Testis (tissue), 3 donors: ENCODE measurements around the gene MT1X. TPM values are rescaled to one million over a fixed set of nuclear protein-coding genes. Genes with fewer than 3 reads are reported as not detected.

Experiments
- DNase-seq: peaks from one replicate; pipeline ENCODE4 v3.0.0-alpha.2; 2019
- H3K27ac ChIP-seq, 2 donors: fragments of 200-600 bp; sonication (generic); one replicate each; pipeline ENCODE4 v1.5.1; 2019
- H3K27me3 ChIP-seq: fragments of 200-600 bp; sonication (generic); one replicate; pipeline ENCODE4 v1.5.1; 2019
- H3K36me3 ChIP-seq: fragments of 200-600 bp; sonication (generic); one replicate; pipeline ENCODE4 v1.5.1; 2017; ENCODE audit warnings: low read depth; ENCODE audit errors: missing control alignments
- H3K4me1 ChIP-seq: fragments of 200-600 bp; sonication (generic); one replicate; pipeline ENCODE4 v1.5.1; 2019
- H3K4me3 ChIP-seq, 2 donors: fragments of 200-600 bp; sonication (generic); one replicate each; pipeline ENCODE4 v1.5.1; 2017 to 2019
- H3K9me3 ChIP-seq: fragments of 200-600 bp; sonication (generic); one replicate; pipeline ENCODE4 v1.5.1; 2017
- POLR2A ChIP-seq: fragments of 450-650 bp; IDR thresholded peaks from one replicate; pipeline ENCODE4 v1.6.1; 2017; ENCODE audit warnings: antibody characterized with exemption, mild to moderate bottlenecking, moderate library complexity
- WGBS, 2 donors: methylation state at CpG; one replicate each; pipeline ENCODE4 v1.1.5; 2018; 5-methylcytosine and 5-hydroxymethylcytosine counted together
- intact Hi-C: fragments of 100-400 bp; cut with DNase I; formaldehyde crosslinking; loops from one replicate; pipeline ENCODE4 v1.15.1; 2023; ENCODE audit warnings: low total_unique reads
- polyA plus RNA-seq: library from polyadenylated mRNA; stranded (reverse); fragments of 350-450 nt; fragmentation: Illumina TruSeq; extraction: RNeasy Lipid Tissue Mini Kit (QIAGEN cat#74804); gene quantifications from one replicate; pipeline ENCODE4 v1.2.3, GENCODE V29; 2014; ENCODE audit warnings: low read depth, low replicate concordance; ENCODE audit not compliant: insufficient read depth
- total RNA-seq, 2 donors: library from RNA; depleted of rRNA; stranded (reverse); fragments of >200 nt; gene quantifications; one replicate each; pipeline ENCODE4 v1.2.3, GENCODE V29; 2016
- TF ChIP-seq, protein P1 (sequence below), 3 experiments: fragments of 450-650 bp in 2 of 3; fragments of 200-600 bp in 1 of 3; sonication (generic) in 1 of 3; IDR thresholded peaks; one replicate each; pipeline ENCODE4 v1.5.1; 2016 to 2019; ENCODE audit warnings: antibody characterized with exemption in 3 of 3, mild to moderate bottlenecking in 2 of 3, moderate library complexity in 1 of 3

MT1X gene
- total and polyA plus RNA-seq, 3 donors from 2014 or later = 51.7 to 180 (median 77.0) TPM

GRCh38 chr16:56690420-56691122 lies 8.3 kb downstream of the MT1X start:
- H3K27ac ChIP-seq = no peak overlapping the region
- H3K4me3 ChIP-seq = no peak overlapping the region
- H3K9me3 ChIP-seq = no peaks in the 10 kb centered on the region
- DNase-seq = no peak
- no peaks in the 10 kb centered on the region for H3K36me3 ChIP-seq
- 77 to 84% methylated on average over 4 of the region's 4 CpGs for WGBS, 2 donors
- TF ChIP-seq POLR2A = no peak
- TF ChIP-seq, protein P1, sequence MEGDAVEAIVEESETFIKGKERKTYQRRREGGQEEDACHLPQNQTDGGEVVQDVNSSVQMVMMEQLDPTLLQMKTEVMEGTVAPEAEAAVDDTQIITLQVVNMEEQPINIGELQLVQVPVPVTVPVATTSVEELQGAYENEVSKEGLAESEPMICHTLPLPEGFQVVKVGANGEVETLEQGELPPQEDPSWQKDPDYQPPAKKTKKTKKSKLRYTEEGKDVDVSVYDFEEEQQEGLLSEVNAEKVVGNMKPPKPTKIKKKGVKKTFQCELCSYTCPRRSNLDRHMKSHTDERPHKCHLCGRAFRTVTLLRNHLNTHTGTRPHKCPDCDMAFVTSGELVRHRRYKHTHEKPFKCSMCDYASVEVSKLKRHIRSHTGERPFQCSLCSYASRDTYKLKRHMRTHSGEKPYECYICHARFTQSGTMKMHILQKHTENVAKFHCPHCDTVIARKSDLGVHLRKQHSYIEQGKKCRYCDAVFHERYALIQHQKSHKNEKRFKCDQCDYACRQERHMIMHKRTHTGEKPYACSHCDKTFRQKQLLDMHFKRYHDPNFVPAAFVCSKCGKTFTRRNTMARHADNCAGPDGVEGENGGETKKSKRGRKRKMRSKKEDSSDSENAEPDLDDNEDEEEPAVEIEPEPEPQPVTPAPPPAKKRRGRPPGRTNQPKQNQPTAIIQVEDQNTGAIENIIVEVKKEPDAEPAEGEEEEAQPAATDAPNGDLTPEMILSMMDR (IDR thresholded peaks at IDR 0.05) = no peak
- intact Hi-C loops = no loop called here
- no peaks in the 10 kb centered on the region for H3K4me1 ChIP-seq
- no peaks in the 10 kb centered on the region for H3K27me3 ChIP-seq

GRCh38 chr16:56691885-56692284 lies 9.6 kb downstream of the MT1X start:
- WGBS, 2 donors = 41 to 80% methylated on average over 1 to 4 of the region's 4 CpGs
- Histone ChIP-seq H3K27ac (no peak overlapping the region), H3K4me1 (no peaks in the 10 kb centered on the region), H3K27me3 (no peaks in the 10 kb centered on the region), H3K36me3 (no peaks in the 10 kb centered on the region), H3K9me3 (no peaks in the 10 kb centered on the region), H3K4me3 (no peak overlapping the region)
- peak; percentile 33 for DNase-seq
- TF ChIP-seq, protein P1 (IDR thresholded peaks at IDR 0.05) = no peak
- no peak for TF ChIP-seq POLR2A
- intact Hi-C loops = no loop called here

GRCh38 chr16:56695246-56695645 lies 13.0 kb downstream of the MT1X start:
- no peak overlapping the region for H3K4me3 ChIP-seq
- H3K27ac ChIP-seq = no peak overlapping the region
- TF ChIP-seq, protein P1 (IDR thresholded peaks at IDR 0.05) = no peak
- no peak for TF ChIP-seq POLR2A
- intact Hi-C loops = no loop called here
- 67 to 90% methylated on average over 1 of the region's 1 CpG for WGBS, 2 donors
- H3K27me3 ChIP-seq = no peaks in the 10 kb centered on the region
- H3K4me1 ChIP-seq = no peaks in the 10 kb centered on the region
- no peak for DNase-seq
- no peaks in the 10 kb centered on the region for H3K36me3 ChIP-seq
- H3K9me3 ChIP-seq = no peaks in the 10 kb centered on the region

GRCh38 chr16:56697456-56698155 lies 15.3 kb downstream of the MT1X start:
- no peak for DNase-seq
- Histone ChIP-seq H3K4me3 (no peak overlapping the region), H3K27me3 (no peaks in the 10 kb centered on the region), H3K36me3 (no peaks in the 10 kb centered on the region), H3K4me1 (no peaks in the 10 kb centered on the region), H3K9me3 (no peaks in the 10 kb centered on the region), H3K27ac (no peak overlapping the region)
- TF ChIP-seq, protein P1 (IDR thresholded peaks at IDR 0.05) = no peak
- no peak for TF ChIP-seq POLR2A
- 95 to 98% methylated on average over 4 to 5 of the region's 5 CpGs for WGBS, 2 donors
- intact Hi-C loops = no loop called here
